T-cell (primary cell): Measurements from ENCODE around the gene TEF. TPM values are rescaled to one million over a fixed set of nuclear protein-coding genes. Genes with fewer than 3 reads are reported as not detected.

ENCODE experiments used
- ATAC-seq, 4 experiments: fragments of 200-7000 bp in 3 of 4; fragments of 150-1000 bp in 1 of 4; cut with Tn5 transposase; replicated peaks in 1 of 4; 1 replicate in 3 of 4; 2 replicates in 1 of 4; pipeline ENCODE4 v1.10.0; 2021; ENCODE audit warnings: moderate library complexity in 3 of 4, mild to moderate bottlenecking in 2 of 4, moderate number of reproducible peaks in 1 of 4
- CTCF ChIA-PET, 2 donors: fragments of 300-600 bp; sonication (Branson Sonifier 250); formaldehyde crosslinking; loops; one replicate each; lab custom pipeline; 2022; ENCODE audit warnings: antibody characterized with exemption in 2 of 2; lab: Charles Lee
- POLR2A ChIA-PET, 2 donors: fragments of 300-600 bp; sonication (Branson Sonifier 250); formaldehyde crosslinking; loops; one replicate each; lab custom pipeline; 2022; ENCODE audit warnings: antibody characterized with exemption in 2 of 2; lab: Charles Lee
- DNase-seq, 35 experiments: peaks; one replicate each; pipeline versions ENCODE4 v3.0.0 to v3.0.0-alpha.2; 2013 to 2023
- H3K27ac ChIP-seq: one replicate; pipeline ENCODE4 v1.5.1; 2013; ENCODE audit warnings: low read length
- H3K27me3 ChIP-seq, 2 experiments: replicated peaks in 1 of 2; 1 replicate in 1 of 2; 2 replicates in 1 of 2; pipeline versions ENCODE4 v1.6.1 to v1.7.0; 2013; ENCODE audit warnings: low read length in 1 of 2, mixed read lengths in 1 of 2; ENCODE audit not compliant: control insufficient read depth in 2 of 2, insufficient read depth in 2 of 2; ENCODE audit errors: extremely low read depth in 1 of 2
- H3K36me3 ChIP-seq, 2 donors: 1 replicate in 1 of 2; 2 replicates in 1 of 2; pipeline versions ENCODE4 v1.6.1 to v1.7.0; 2013; ENCODE audit warnings: low read length in 1 of 2; ENCODE audit not compliant: control insufficient read depth in 2 of 2, insufficient read depth in 1 of 2; ENCODE audit errors: extremely low read depth in 1 of 2
- H3K4me1 ChIP-seq, 2 experiments: 1 replicate in 1 of 2; 2 replicates in 1 of 2; pipeline versions ENCODE4 v1.6.1 to v1.7.0; 2013; ENCODE audit warnings: low read length in 2 of 2, mixed read lengths in 1 of 2; ENCODE audit not compliant: insufficient read depth in 2 of 2, control insufficient read depth in 1 of 2; ENCODE audit errors: extremely low read depth in 1 of 2
- H3K4me3 ChIP-seq, 2 donors: 1 replicate in 1 of 2; 2 replicates in 1 of 2; pipeline versions ENCODE4 v1.5.1 to v1.7.0; 2013; ENCODE audit warnings: mild to moderate bottlenecking in 2 of 2, low read length in 1 of 2, moderate library complexity in 1 of 2; ENCODE audit not compliant: control insufficient read depth in 1 of 2; ENCODE audit errors: extremely low read depth in 1 of 2
- H3K9me3 ChIP-seq: 2 replicates; pipeline ENCODE4 v1.7.0; 2013
- H3K27ac Mint-ChIP-seq, 2 donors: one replicate each; pipeline ENCODE4 v1.8.0; 2020 to 2021; ENCODE audit warnings: mild to moderate bottlenecking in 2 of 2, mixed read lengths in 2 of 2
- H3K27me3 Mint-ChIP-seq, 2 donors: one replicate each; pipeline ENCODE4 v1.8.0; 2021 to 2022; ENCODE audit warnings: mixed read lengths in 2 of 2
- H3K36me3 Mint-ChIP-seq: one replicate; pipeline ENCODE4 v1.8.0; 2021; ENCODE audit warnings: mixed read lengths
- H3K4me1 Mint-ChIP-seq, 3 donors: one replicate each; pipeline ENCODE4 v1.8.0; 2020 to 2022; ENCODE audit warnings: mixed read lengths in 3 of 3, mild to moderate bottlenecking in 1 of 3
- H3K4me3 Mint-ChIP-seq, 3 donors: one replicate each; pipeline ENCODE4 v1.8.0; 2020 to 2022; ENCODE audit warnings: mild to moderate bottlenecking in 3 of 3, mixed read lengths in 3 of 3, moderate library complexity in 3 of 3
- H3K9me3 Mint-ChIP-seq, 3 donors: one replicate each; pipeline ENCODE4 v1.8.0; 2020 to 2022; ENCODE audit warnings: mixed read lengths in 3 of 3
- WGBS: methylation state at CpG from one replicate; pipeline ENCODE4 v1.1.5; 2013; ENCODE audit warnings: missing lambda C conversion rate; ENCODE audit not compliant: insufficient coverage; 5-methylcytosine and 5-hydroxymethylcytosine counted together
- total RNA-seq, 35 experiments: library from RNA in 6 of 35; stranded (reverse) in 6 of 35; fragments of 120-200 nt in 1 of 35; gene quantifications; one replicate each; pipeline versions ENCODE4 v1.2.1 to v1.2.4 and lab custom pipeline; 2013 to 2026

Gene TEF
- total RNA-seq, 5 donors from 2014 or later (not counting 1 experiment from before 2014, with no cell fraction given) = 4.1 to 10.8 (median 4.6) TPM

DNA sequence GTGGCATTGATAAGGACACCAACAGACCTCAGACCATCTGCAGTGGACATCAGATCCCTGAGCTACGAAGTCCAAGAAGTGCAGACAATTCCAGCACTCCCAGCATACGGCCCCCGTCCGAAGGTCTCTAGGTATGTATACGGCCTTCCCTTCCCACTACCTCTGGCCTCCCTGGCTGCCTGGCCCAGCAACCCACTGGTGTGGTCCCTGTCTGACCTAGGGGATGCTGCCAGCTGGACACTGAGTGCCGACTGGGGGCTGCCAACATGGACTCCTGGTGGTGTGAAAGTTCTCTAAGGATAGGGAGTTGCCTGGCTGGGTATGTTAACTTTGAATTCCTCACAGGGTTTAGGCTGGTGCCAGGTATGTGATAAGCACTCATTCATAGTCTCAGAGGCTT, 17.5 kb upstream of the TEF start:
- Histone ChIP-seq H3K4me3 (no peak overlapping the region), H3K27me3 (peaks cover 0 to 26% of the 10 kb centered on the region in 2 experiments), H3K36me3 (no peaks in the 10 kb centered on the region), H3K4me1 (peaks cover 0 to 10% of the 10 kb centered on the region in 2 experiments), H3K9me3 (no peaks in the 10 kb centered on the region), H3K27ac (no peak overlapping the region)
- 81% methylated on average over 4 of the region's 6 CpGs for WGBS
- Mint-ChIP-seq H3K9me3 (no peaks in the 10 kb centered on the region), H3K36me3 (no peaks in the 10 kb centered on the region), H3K27ac (no peak overlapping the region), H3K4me1 (peaks cover 0 to 9% (median 8%) of the 10 kb centered on the region in 3 donors), H3K27me3 (peaks cover 0 to 3% of the 10 kb centered on the region in 2 donors), H3K4me3 (no peak overlapping the region)
- DNase-seq = no peak
- CTCF ChIA-PET = interaction anchor here in 1 of 2 donors (0.7 kb wide), 1 partner anchor 84 kb away, joined by 6 read pairs; no protein-coding TSS in a partner anchor
- POLR2A ChIA-PET = interaction anchor here in 1 of 2 donors (0.6 kb wide), 1 partner anchor 14 kb away, joined by 3 read pairs; no protein-coding TSS in a partner anchor
- no peak for ATAC-seq

DNA sequence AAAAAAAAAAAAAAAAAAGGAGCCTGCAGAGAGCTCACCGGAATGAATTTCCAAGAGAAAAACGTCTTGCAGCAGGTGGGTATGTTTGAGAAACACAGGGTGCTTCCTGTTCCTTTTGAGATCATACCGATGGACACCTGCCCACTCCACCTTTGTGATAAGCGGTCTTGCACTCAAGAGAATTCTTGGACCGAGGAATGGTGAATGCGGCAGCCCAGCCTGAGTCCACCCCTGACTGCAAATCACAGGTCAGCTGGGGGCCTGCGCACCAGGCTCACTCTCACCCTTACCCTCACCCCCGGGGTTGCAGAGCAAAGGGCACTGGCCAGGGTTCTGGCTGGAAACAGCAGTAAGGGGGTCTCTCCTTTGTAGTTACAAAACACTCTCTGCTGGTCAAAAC, 16.8 kb upstream of the TEF start:
- Mint-ChIP-seq H3K4me1 (peaks cover 0 to 9% (median 8%) of the 10 kb centered on the region in 3 donors), H3K27ac (no peak overlapping the region), H3K4me3 (no peak overlapping the region), H3K27me3 (peaks cover 0 to 3% of the 10 kb centered on the region in 2 donors), H3K9me3 (no peaks in the 10 kb centered on the region), H3K36me3 (no peaks in the 10 kb centered on the region)
- DNase-seq (no peak), ATAC-seq (no peak)
- 80% methylated on average over 1 of the region's 8 CpGs for WGBS
- Histone ChIP-seq H3K27me3 (peaks cover 0 to 26% of the 10 kb centered on the region in 2 experiments), H3K4me1 (peaks cover 0 to 10% of the 10 kb centered on the region in 2 experiments), H3K9me3 (no peaks in the 10 kb centered on the region), H3K4me3 (no peak overlapping the region), H3K36me3 (no peaks in the 10 kb centered on the region), H3K27ac (no peak overlapping the region)
- ChIA-PET POLR2A (interaction anchor here (0.6 kb wide), 2 partner anchors 17 to 307 kb away, joined by 3 to 4 read pairs; no protein-coding TSS in a partner anchor), CTCF (no interaction called here)

DNA sequence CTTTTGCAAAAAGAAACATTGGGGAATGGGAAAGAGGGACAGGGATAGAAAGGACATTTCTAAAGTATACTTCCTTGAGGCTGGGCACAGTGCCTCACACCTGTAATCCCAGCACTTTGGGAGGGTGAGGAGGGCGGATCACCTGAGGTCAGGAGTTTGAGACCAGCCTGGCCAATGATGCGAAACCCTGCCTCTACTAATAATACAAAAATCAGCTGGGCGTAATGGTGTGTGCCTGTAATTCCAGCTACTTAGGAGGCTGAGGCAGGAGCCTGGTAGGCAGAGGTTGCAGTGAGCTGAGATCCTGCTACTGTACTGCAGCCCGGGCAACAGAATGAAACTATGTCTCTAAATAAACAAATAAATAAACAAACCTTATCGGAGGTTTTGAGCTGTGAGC, 16.3 kb upstream of the TEF start:
- no peaks in the 10 kb centered on the region for H3K9me3 Mint-ChIP-seq
- H3K27me3 Mint-ChIP-seq = peaks cover 0 to 3% of the 10 kb centered on the region in 2 donors
- peaks cover 0 to 9% (median 8%) of the 10 kb centered on the region in 3 donors for H3K4me1 Mint-ChIP-seq
- H3K4me3 ChIP-seq = no peak overlapping the region
- H3K4me3 Mint-ChIP-seq = no peak overlapping the region
- H3K27ac Mint-ChIP-seq = no peak overlapping the region
- ChIA-PET POLR2A (interaction anchor here (0.6 kb wide), 2 partner anchors 17 to 306 kb away, joined by 3 to 4 read pairs; no protein-coding TSS in a partner anchor), CTCF (no interaction called here)
- no peak overlapping the region for H3K27ac ChIP-seq
- H3K4me1 ChIP-seq = peaks cover 0 to 10% of the 10 kb centered on the region in 2 experiments
- no peaks in the 10 kb centered on the region for H3K9me3 ChIP-seq
- H3K27me3 ChIP-seq = peaks cover 0 to 26% of the 10 kb centered on the region in 2 experiments
- no peaks in the 10 kb centered on the region for H3K36me3 ChIP-seq
- DNase-seq (no peak), ATAC-seq (no peak)
- WGBS = no CpG with 5 or more reads among the region's 5 CpGs
- H3K36me3 Mint-ChIP-seq = no peaks in the 10 kb centered on the region

DNA sequence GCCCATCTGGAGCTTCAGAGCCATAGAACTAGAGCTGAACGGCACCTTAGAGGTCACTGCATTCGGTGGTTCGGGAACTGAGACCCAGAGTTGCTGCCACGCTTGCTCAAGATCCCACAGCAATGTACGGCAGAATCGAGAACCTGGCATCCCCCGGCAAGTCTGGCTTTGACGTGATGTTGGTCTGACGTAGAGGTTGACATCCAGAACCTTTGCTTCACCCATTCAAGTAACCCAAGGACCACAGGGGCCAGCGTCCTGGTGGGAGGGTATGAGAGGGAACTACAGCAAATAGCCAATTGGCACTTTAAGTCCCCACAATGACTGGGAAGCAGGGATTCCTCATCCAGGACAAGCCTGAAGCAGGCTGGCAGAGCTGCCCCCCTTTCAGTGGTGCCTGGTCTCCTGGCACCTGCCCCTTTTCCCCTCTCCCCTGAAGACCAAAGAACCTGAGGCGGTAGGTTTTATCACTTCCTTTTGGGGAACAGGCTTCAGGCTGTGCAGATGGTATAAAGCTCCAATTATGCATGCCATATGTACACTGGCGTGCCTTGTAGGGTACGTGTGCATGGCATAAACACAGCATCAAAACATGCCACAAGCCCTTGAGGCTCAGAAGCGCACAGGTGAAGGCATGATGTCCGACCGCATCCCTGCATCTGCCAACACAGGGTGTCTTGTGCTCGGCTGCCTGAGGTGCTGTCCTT, 15.3 kb upstream of the TEF start:
- ChIA-PET CTCF (no interaction called here), POLR2A (interaction anchor here in 1 of 2 donors (0.6 kb wide), 1 partner anchor 298 kb away, joined by 3 read pairs; no protein-coding TSS in a partner anchor)
- peak overlapping the region in 1 of 3 donors; percentile 23 for H3K4me3 Mint-ChIP-seq
- H3K27me3 Mint-ChIP-seq = peaks cover 0 to 3% of the 10 kb centered on the region in 2 donors
- H3K27me3 ChIP-seq = peaks cover 0 to 26% of the 10 kb centered on the region in 2 experiments
- WGBS = 67% methylated on average over 10 of the region's 17 CpGs
- no peaks in the 10 kb centered on the region for H3K36me3 Mint-ChIP-seq
- no peak overlapping the region for H3K27ac ChIP-seq
- no peaks in the 10 kb centered on the region for H3K9me3 Mint-ChIP-seq
- H3K4me1 Mint-ChIP-seq = peaks cover 0 to 9% (median 8%) of the 10 kb centered on the region in 3 donors
- no peak overlapping the region for H3K27ac Mint-ChIP-seq
- no peaks in the 10 kb centered on the region for H3K36me3 ChIP-seq
- DNase-seq = no peak
- peaks cover 0 to 10% of the 10 kb centered on the region in 2 experiments for H3K4me1 ChIP-seq
- ATAC-seq = peak; percentile 24 to 40 (median 34)
- H3K4me3 ChIP-seq = no peak overlapping the region
- H3K9me3 ChIP-seq = no peaks in the 10 kb centered on the region

DNA sequence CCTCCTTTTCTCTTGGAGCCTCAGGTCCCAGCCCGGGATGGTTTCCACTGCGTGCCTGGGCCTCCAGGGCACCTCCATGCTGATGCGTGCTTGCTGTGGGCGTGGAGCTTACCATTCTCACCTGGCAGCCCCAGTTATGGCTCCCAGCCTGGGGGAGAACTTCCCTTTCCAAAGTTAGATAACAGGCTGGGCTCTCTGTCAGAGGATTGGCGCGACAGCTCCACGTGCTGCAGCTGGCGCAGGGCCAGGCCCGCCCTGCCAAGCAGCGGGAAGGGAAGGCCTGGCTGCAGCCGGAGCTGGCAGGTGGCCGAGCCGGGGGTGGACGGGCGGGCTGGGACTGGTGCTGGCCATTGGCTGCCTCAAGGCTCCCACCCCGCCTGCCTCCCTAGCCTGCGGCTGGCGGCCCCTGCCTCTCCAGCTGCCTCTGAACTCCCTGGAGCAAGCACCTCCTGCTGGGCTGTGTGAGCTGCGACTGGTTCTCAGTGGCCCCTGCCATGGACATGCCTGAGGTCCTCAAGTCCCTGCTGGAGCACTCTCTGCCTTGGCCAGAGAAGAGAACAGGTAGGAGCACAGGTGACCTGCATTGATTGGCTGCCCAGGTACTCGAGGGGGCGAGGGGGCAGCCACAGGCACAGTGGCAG, 14.6 kb upstream of the TEF start:
- H3K27me3 Mint-ChIP-seq = peaks cover 0 to 3% of the 10 kb centered on the region in 2 donors
- H3K27me3 ChIP-seq = peaks cover 0 to 26% of the 10 kb centered on the region in 2 experiments
- no peak overlapping the region for H3K27ac ChIP-seq
- no peak overlapping the region for H3K27ac Mint-ChIP-seq
- peaks cover 0 to 9% (median 8%) of the 10 kb centered on the region in 3 donors for H3K4me1 Mint-ChIP-seq
- DNase-seq (peak in 9 of 35 experiments; percentile 6 to 33 (median 15)), ATAC-seq (peak; percentile 33 to 66 (median 36))
- H3K4me1 ChIP-seq = peaks cover 0 to 10% of the 10 kb centered on the region in 2 experiments
- H3K36me3 Mint-ChIP-seq = no peaks in the 10 kb centered on the region
- H3K9me3 Mint-ChIP-seq = no peaks in the 10 kb centered on the region
- H3K4me3 Mint-ChIP-seq = peak overlapping the region in 1 of 3 donors; percentile 23
- ChIA-PET CTCF (no interaction called here), POLR2A (no interaction called here)
- no peaks in the 10 kb centered on the region for H3K9me3 ChIP-seq
- no peaks in the 10 kb centered on the region for H3K36me3 ChIP-seq
- no peak overlapping the region for H3K4me3 ChIP-seq
- 16% methylated on average over 19 of the region's 21 CpGs for WGBS
